LNCAP (cell line): Measurements from ENCODE around the gene ITPRID2.

Experiments used
- CTCF ChIP-seq: fragments of 450-650 bp; IDR thresholded peaks from 2 replicates; pipeline ENCODE4 v1.5.1; 2017; ENCODE audit warnings: mild to moderate bottlenecking

ITPRID2 gene

GRCh38 chr2:181972431-181973170, 81.1 kb downstream of the ITPRID2 start:
- no peak for TF ChIP-seq CTCF

- no peak for TF ChIP-seq CTCF
Measured at GRCh38 chr2:181973171-181973783, 81.7 kb downstream of the ITPRID2 start.

GRCh38 chr2:181977661-181978350, 86.3 kb downstream of the ITPRID2 start:
- TF ChIP-seq CTCF = no peak

- TF ChIP-seq CTCF = no peak
Measured at GRCh38 chr2:181978351-181979150, 87.0 kb downstream of the ITPRID2 start.
